OCI-LY3 (cell line): ENCODE data around the gene MFSD12.

Source experiments
- H2AFZ ChIP-seq: fragments of 200-600, 300-600 bp; shearing (Covaris generic); 2 replicates; pipeline ENCODE4 v1.6.0; 2014; ENCODE audit warnings: antibody characterized with exemption, low read depth, low read length
- H3K27ac ChIP-seq: fragments of 200-600, 300-600 bp; sonication (generic); 2 replicates; pipeline ENCODE4 v1.5.1; 2014; ENCODE audit warnings: mild to moderate bottlenecking, low read length, moderate library complexity, mixed read lengths
- H3K27me3 ChIP-seq: fragments of 200-600, 300-600 bp; sonication (generic); 2 replicates; pipeline ENCODE4 v1.6.1; 2014; ENCODE audit warnings: low read depth, low read length, mixed read lengths
- H3K36me3 ChIP-seq: fragments of 200-600, 300-600 bp; sonication (generic); replicated peaks from 2 replicates; pipeline ENCODE3; 2014; ENCODE audit warnings: low read depth, low read length, mixed read lengths
- H3K4me1 ChIP-seq: fragments of 300-600, 200-600 bp; sonication (generic); 2 replicates; pipeline ENCODE4 v1.6.1; 2014; ENCODE audit warnings: low read length, mixed read lengths
- H3K4me2 ChIP-seq: fragments of 200-600, 300-600 bp; sonication (generic); 2 replicates; pipeline ENCODE4 v1.6.1; 2014; ENCODE audit warnings: low read length, mixed read lengths
- H3K4me3 ChIP-seq: fragments of 300-600, 200-600 bp; sonication (generic); 2 replicates; pipeline ENCODE4 v1.5.1; 2014; ENCODE audit warnings: antibody characterized with exemption, mild to moderate bottlenecking, low read length, moderate library complexity
- H3K79me2 ChIP-seq: fragments of 300-600, 200-600 bp; shearing (Covaris generic); 2 replicates; pipeline ENCODE4 v1.6.1; 2014; ENCODE audit warnings: mild to moderate bottlenecking, low read length, mixed read lengths
- H3K9ac ChIP-seq: fragments of 300-600, 200-600 bp; shearing (Covaris generic); 2 replicates; pipeline ENCODE4 v1.6.0; 2014; ENCODE audit warnings: mild to moderate bottlenecking, low read length, moderate library complexity
- H3K9me3 ChIP-seq: fragments of 200-600, 300-600 bp; shearing (Covaris generic); 2 replicates; pipeline ENCODE4 v1.6.1; 2014; ENCODE audit warnings: low read length, mixed read lengths; ENCODE audit not compliant: insufficient read depth
- H4K20me1 ChIP-seq: fragments of 200-600, 300-600 bp; sonication (generic); 2 replicates; pipeline ENCODE4 v1.6.1; 2016; ENCODE audit warnings: low read length, mixed read lengths; ENCODE audit not compliant: insufficient read depth
- EZH2phosphoT487 ChIP-seq: fragments of 200-600 bp; shearing (Covaris generic); IDR thresholded peaks from 2 replicates; pipeline ENCODE4 v1.6.1; 2018; ENCODE audit warnings: antibody characterized with exemption, mixed run types, low read depth
- TF ChIP-seq, protein P1 (sequence below): fragments of 200-600, 300-600 bp; sonication (generic); IDR thresholded peaks from 2 replicates; pipeline ENCODE4 v1.5.1; 2014; ENCODE audit warnings: antibody characterized with exemption, low read length, low read depth

Gene MFSD12

DNA sequence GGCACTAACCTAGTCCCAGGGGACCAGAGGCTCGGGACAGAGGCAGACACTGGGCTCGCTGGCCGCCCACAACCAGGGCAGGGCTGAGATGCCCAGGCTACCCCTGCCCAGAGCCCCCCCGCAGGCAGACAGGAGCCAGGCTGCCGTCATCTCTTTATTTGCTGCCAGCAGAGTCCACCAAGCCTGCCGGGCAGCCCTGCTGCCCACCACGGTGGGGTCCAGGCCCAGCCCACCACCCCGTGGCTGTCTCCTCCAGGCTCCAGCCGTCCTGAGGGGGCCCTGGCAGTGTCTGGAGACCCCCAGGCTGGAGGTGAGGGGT is 13.4 kb downstream of the MFSD12 start:
- Histone ChIP-seq H3K9ac (no peak overlapping the region), H3K4me1 (no peaks in the 10 kb centered on the region), H2AFZ (no peak overlapping the region), H3K27ac (no peak overlapping the region), H3K9me3 (no peaks in the 10 kb centered on the region), H4K20me1 (peaks cover 16% of the 10 kb centered on the region), H3K4me3 (no peak overlapping the region), H3K36me3 (peaks cover 46% of the 10 kb centered on the region), H3K4me2 (no peak overlapping the region), H3K27me3 (no peaks in the 10 kb centered on the region), H3K79me2 (peaks cover 7% of the 10 kb centered on the region; the same call in 1 of the 2 replicates)
- TF ChIP-seq, protein P1, sequence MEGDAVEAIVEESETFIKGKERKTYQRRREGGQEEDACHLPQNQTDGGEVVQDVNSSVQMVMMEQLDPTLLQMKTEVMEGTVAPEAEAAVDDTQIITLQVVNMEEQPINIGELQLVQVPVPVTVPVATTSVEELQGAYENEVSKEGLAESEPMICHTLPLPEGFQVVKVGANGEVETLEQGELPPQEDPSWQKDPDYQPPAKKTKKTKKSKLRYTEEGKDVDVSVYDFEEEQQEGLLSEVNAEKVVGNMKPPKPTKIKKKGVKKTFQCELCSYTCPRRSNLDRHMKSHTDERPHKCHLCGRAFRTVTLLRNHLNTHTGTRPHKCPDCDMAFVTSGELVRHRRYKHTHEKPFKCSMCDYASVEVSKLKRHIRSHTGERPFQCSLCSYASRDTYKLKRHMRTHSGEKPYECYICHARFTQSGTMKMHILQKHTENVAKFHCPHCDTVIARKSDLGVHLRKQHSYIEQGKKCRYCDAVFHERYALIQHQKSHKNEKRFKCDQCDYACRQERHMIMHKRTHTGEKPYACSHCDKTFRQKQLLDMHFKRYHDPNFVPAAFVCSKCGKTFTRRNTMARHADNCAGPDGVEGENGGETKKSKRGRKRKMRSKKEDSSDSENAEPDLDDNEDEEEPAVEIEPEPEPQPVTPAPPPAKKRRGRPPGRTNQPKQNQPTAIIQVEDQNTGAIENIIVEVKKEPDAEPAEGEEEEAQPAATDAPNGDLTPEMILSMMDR: no peak
- no peak for TF ChIP-seq EZH2phosphoT487

DNA sequence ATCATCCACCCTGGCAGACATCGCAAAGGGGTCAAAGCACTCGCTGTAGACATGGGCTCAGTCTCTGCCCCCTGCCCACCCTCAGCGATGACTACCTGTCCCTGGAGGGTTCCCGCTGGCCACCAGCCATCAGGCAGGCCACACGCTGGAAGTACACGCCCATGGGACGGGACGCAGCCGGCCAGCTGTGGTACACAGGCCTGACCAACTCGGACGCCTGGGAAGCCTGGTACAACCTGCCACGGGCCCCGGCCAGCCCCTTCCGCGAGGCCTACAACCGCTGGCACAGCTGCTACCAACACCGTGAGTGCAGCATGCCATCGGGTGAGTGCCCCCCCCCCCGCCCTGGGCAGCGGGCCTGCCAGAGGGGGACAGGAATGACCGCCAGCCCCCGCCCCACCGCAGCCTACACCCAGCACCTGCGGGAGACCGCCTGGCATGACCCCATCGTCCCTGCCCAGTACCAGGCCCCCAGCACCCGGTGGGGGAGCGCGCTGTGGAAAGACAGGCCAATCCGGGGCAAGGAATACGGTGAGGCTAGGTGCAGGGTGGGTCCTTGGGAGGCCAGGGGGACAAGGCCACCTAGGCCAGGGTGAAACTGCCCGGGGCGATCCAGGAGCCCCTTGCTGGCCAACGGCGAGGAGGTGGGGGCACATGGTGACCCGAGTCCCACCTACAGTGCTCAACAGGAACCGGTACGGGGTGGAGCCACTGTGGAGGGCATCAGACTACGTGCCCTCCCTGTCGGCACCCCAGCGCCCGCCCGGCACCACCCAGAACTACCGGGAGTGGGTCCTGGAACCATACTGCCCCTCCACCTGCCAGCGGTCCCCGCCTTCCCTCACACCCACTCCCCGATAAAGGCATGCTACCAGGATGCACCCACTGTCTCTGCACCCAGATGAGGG is 14.0 kb downstream of the MFSD12 start:
- Histone ChIP-seq H3K9ac (no peak overlapping the region), H3K79me2 (peaks cover 5% of the 10 kb centered on the region; the same call in 1 of the 2 replicates), H3K27ac (no peak overlapping the region), H2AFZ (no peak overlapping the region), H3K4me3 (no peak overlapping the region), H3K4me2 (no peak overlapping the region), H3K36me3 (peaks cover 49% of the 10 kb centered on the region), H4K20me1 (peaks cover 19% of the 10 kb centered on the region), H3K9me3 (no peaks in the 10 kb centered on the region), H3K4me1 (no peaks in the 10 kb centered on the region), H3K27me3 (no peaks in the 10 kb centered on the region)
- TF ChIP-seq, protein P1: no peak
- TF ChIP-seq EZH2phosphoT487: no peak

DNA sequence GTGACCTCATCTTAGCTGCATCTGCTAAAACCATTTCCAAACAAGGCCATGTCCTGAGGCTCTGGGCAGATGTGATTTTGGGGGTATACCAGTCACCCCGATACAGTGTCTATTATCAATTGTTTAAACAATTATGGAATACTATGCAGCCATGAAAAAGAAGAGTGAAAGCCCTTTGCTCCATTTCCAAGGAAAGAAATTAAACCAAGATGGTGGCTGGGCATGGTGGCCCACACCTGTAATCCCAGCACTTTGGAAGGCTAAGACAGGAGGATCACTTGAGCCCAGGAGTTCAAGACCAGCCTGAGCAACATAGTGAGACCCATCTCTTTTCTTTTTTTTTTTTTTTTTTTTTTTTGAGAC is 17.6 kb downstream of the MFSD12 start:
- Histone ChIP-seq H3K4me3 (no peak overlapping the region), H3K4me2 (no peak overlapping the region), H3K79me2 (no peaks in the 10 kb centered on the region), H2AFZ (no peak overlapping the region), H3K9ac (no peak overlapping the region), H3K27me3 (no peaks in the 10 kb centered on the region), H3K9me3 (no peaks in the 10 kb centered on the region), H3K27ac (no peak overlapping the region), H4K20me1 (peaks cover 12% of the 10 kb centered on the region), H3K36me3 (peaks cover 43% of the 10 kb centered on the region), H3K4me1 (no peaks in the 10 kb centered on the region)
- TF ChIP-seq, protein P1: no peak
- no peak for TF ChIP-seq EZH2phosphoT487

DNA sequence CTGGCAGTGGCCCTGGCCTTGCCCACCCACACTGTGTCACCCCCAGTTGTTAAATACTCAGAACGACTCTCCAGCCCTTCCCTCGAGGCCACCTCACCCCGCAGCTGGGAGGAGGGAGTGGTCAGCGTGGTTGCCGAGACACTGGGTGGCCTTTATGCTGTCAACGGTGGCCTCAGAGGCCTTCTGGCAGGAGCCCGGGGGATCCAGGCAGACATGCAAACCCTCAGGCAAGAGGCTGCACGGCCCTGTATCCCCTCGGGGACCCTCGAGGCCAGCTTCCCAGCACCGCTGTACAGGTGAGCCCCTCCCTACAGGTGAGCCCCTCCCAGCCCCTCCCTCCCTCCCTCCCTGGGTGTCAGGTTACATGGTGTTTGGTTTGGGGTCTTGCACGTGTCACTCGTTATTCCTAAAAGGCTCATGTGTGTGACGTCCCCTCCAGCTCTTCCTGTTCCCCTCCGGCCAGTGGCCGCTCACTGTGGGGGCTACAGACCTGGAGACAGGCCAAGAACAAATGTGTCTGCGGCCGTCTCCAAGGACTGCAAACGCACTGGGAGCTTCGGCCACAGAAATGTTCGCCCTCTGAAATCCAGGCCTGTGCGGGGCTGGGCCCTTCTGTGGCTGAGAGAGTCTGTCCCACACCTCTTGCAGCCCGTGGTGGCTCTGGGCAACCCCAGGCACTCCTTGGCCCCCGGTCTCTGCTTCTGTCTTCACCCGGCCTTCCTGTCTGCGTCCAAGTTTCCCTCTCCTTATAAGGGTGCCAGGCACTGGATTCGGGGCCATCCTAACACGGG is 18.2 kb downstream of the MFSD12 start, which contains the start of gene TEKTIP1:
Gene TEKTIP1 (plus strand): TSS at position 210 of the 791 bp plus-strand sequence. CDS start 4 bp downstream, at position 214.
- Histone ChIP-seq H4K20me1 (peaks cover 12% of the 10 kb centered on the region), H3K9me3 (no peaks in the 10 kb centered on the region), H3K9ac (no peak within 1 kb of the TSS), H3K4me3 (no peak within 1 kb of the TSS), H3K27me3 (no peaks in the 10 kb centered on the region), H3K4me1 (no peaks in the 10 kb centered on the region), H3K36me3 (peaks cover 43% of the 10 kb centered on the region), H3K79me2 (no peaks in the 10 kb centered on the region), H2AFZ (no peak within 1 kb of the TSS), H3K4me2 (no peak within 1 kb of the TSS), H3K27ac (no peak within 1 kb of the TSS)
- TF ChIP-seq, protein P1: no peak
- TF ChIP-seq EZH2phosphoT487: no peak
